Upper lobe of right lung (tissue), 1 donor: ENCODE results near the gene BRIP1. TPM values are rescaled to one million over a fixed set of nuclear protein-coding genes. Genes with fewer than 3 reads are reported as not detected.

Experiments used
- ATAC-seq: fragments of 200-7000 bp; cut with Tn5 transposase; one replicate; pipeline ENCODE4 v1.9.1; 2020; ENCODE audit warnings: mild to moderate bottlenecking, moderate library complexity
- DNase-seq: peaks from one replicate; pipeline ENCODE4 v3.0.0-alpha.2; 2020
- H3K27ac ChIP-seq: fragments of 200-600 bp; one replicate; pipeline ENCODE4 v1.8.0; 2022
- H3K27me3 ChIP-seq: fragments of 200-600 bp; one replicate; pipeline ENCODE4 v1.8.0; 2022; ENCODE audit warnings: mild to moderate bottlenecking
- H3K36me3 ChIP-seq: fragments of 200-600 bp; one replicate; pipeline ENCODE4 v1.8.0; 2022
- H3K4me1 ChIP-seq: fragments of 200-600 bp; one replicate; pipeline ENCODE4 v1.8.0; 2022
- H3K4me3 ChIP-seq: fragments of 200-600 bp; one replicate; pipeline ENCODE4 v1.8.0; 2022; ENCODE audit warnings: mild to moderate bottlenecking
- H3K9me3 ChIP-seq: fragments of 200-600 bp; one replicate; pipeline ENCODE4 v1.8.0; 2022
- CTCF ChIP-seq: fragments of 200-600 bp; IDR thresholded peaks from one replicate; pipeline ENCODE4 v1.8.0; 2022; ENCODE audit warnings: antibody characterized with exemption
- intact Hi-C: fragments of 100-400 bp; cut with DNase I; formaldehyde crosslinking; loops from one replicate; pipeline ENCODE4 v1.11.0; 2022
- long read RNA-seq: library from polyadenylated mRNA; unstranded; transcript quantifications from one replicate; pipeline ENCODE4 v2.0.0, GENCODE V29; 2021
- total RNA-seq: library from RNA; stranded (reverse); fragmentation: NEBNext Ultra II Directional; extraction: Animal tissue kit (Norgen Biotek cat#: 25700); gene quantifications from one replicate; pipeline ENCODE4 v1.2.1, GENCODE V29; 2021
- donor health status: DM: no; HTN: yes; CAD: no; lungs with severe emphysema.

Gene BRIP1
- 0.26 TPM for total RNA-seq
- long read RNA-seq = 0 reads

DNA sequence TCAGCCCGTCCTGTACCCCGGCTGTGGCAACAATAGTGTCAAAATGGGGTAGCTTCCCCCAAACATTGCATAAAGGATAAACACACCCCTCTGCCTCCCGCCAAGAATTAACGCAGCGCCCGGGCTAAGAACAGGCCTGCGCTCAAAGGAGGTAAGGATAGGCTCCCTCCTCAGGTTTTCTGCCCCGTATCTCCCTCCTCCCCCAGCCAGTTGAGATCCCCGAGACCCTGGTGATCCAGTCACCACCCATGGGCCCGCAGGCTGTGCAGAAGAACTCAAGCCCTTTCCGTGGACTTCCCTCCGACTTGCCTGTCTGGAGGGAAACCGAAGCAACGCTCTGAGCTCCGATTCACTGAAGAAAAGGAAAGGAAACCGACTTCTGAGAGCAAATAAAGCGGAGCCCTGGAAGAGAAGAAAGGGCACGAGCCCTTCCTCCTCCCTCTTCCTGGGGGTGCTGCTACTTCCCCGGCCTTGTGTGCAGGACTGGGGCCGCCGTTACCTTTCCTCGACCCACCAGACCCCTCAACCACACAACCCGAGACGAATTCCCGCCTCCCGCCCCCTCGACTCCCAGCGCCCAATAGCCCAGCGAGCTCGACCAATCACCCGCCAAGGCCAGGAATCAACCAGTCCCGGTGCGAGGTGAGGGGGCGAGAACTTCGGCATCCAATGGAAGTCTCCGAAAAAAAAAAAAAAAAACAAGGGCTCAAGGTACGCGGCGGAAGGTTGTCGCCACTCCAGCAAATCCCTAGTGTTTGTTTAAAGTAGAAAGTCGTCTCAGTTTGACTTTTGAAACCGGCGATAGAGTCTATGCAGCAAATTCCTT lies at the start of gene BRIP1:
Gene BRIP1, minus strand, starts transcription at position 554 of the 826 bp plus-strand sequence. CDS start 1,989 bp downstream, outside the sequence.
- Histone ChIP-seq H3K4me1 (peaks cover 4% of the 10 kb centered on the region), H3K9me3 (no peaks in the 10 kb centered on the region), H3K36me3 (peaks cover 14% of the 10 kb centered on the region), H3K4me3 (peak within 1 kb of the TSS; percentile 77), H3K27ac (peak within 1 kb of the TSS; percentile 80), H3K27me3 (no peaks in the 10 kb centered on the region)
- ATAC-seq = peak; percentile 100
- intact Hi-C loops = no loop called here
- TF ChIP-seq CTCF = no peak
- peak; percentile 93 for DNase-seq

GRCh38 chr17:61908292-61909037 lies 45.1 kb upstream of the BRIP1 start:
- H3K36me3 ChIP-seq = peaks cover 68% of the 10 kb centered on the region
- no peaks in the 10 kb centered on the region for H3K9me3 ChIP-seq
- no peak overlapping the region for H3K27ac ChIP-seq
- DNase-seq (no peak), ATAC-seq (no peak)
- H3K4me3 ChIP-seq = no peak overlapping the region
- no peak for TF ChIP-seq CTCF
- intact Hi-C loops = no loop called here
- no peaks in the 10 kb centered on the region for H3K4me1 ChIP-seq
- no peaks in the 10 kb centered on the region for H3K27me3 ChIP-seq

DNA sequence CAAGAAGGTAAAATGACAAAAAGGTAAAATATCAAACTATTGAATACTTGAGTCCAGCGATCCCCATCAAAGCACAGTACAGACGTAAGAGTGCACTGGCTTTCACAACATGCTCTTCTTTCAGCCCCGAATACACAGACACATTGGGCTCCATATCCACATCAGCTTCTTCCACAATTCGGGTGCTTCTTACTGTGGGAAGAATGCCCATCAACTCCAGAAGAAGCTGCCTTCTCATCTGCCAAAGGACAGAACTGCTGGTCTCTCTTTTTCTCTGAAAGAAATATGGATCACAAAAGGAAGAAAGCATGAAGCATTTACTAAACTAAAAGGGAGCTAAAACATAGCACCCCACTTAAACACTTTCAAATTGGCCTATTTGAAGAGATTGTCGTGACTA lies 44.0 kb upstream of the BRIP1 start:
- H3K4me1 ChIP-seq = no peaks in the 10 kb centered on the region

GRCh38 chr17:61904094-61904710 lies 40.9 kb upstream of the BRIP1 start:
- no peak for DNase-seq
- Histone ChIP-seq H3K36me3 (peaks cover 80% of the 10 kb centered on the region), H3K27me3 (no peaks in the 10 kb centered on the region), H3K9me3 (no peaks in the 10 kb centered on the region), H3K4me1 (no peaks in the 10 kb centered on the region), H3K27ac (no peak overlapping the region), H3K4me3 (no peak overlapping the region)
- ATAC-seq = no peak
- no peak for TF ChIP-seq CTCF
- intact Hi-C loops = no loop called here

More for the DNA sequence above, 44.0 kb upstream of the BRIP1 start:
- Histone ChIP-seq H3K27me3 (no peaks in the 10 kb centered on the region), H3K4me3 (no peak overlapping the region), H3K27ac (no peak overlapping the region), H3K9me3 (no peaks in the 10 kb centered on the region), H3K36me3 (peaks cover 77% of the 10 kb centered on the region)
- no peak for TF ChIP-seq CTCF
- intact Hi-C loops = no loop called here
- ATAC-seq (no peak), DNase-seq (no peak)

- no peak for TF ChIP-seq CTCF
- H3K27me3 ChIP-seq = no peaks in the 10 kb centered on the region
- no peaks in the 10 kb centered on the region for H3K9me3 ChIP-seq
- no peaks in the 10 kb centered on the region for H3K4me1 ChIP-seq
- intact Hi-C loops = no loop called here
- peaks cover 83% of the 10 kb centered on the region for H3K36me3 ChIP-seq
- DNase-seq (no peak), ATAC-seq (no peak)
- no peak overlapping the region for H3K27ac ChIP-seq
- no peak overlapping the region for H3K4me3 ChIP-seq
These were observed 39.9 kb upstream of the BRIP1 start for GRCh38 chr17:61903251-61903650.
